ENCODE data around the gene OR51A7.
"Not testable (repeated sequence)": the region's sequence is repeated elsewhere in the genome, so short reads cannot be mapped to it uniquely, and the experiment has no call there.

OR51A7 gene, protein sequence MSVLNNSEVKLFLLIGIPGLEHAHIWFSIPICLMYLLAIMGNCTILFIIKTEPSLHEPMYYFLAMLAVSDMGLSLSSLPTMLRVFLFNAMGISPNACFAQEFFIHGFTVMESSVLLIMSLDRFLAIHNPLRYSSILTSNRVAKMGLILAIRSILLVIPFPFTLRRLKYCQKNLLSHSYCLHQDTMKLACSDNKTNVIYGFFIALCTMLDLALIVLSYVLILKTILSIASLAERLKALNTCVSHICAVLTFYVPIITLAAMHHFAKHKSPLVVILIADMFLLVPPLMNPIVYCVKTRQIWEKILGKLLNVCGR

DNA sequence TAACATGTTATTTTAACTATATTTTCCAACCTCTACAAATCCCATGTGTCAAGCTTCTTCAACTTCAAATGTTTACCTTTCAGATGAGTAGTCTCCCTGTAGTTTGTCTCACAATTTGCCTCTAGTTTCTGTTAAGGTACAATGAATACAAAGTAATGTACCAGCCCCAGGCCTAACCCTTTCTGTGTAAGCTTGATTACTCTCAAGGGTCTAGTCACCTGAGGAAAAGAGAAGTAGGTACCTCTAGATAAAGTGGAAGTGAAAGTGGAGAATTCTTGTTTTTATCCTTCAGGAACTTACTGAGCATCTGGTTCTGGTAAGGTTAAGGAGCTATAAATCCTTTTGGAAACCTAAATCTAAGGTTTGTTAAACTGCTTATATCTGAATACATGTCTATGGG is at the start of gene OR51A7:
OR51A7 (plus strand) TSS at position 300 of the 400 bp plus-strand sequence. CDS start 3,587 bp downstream, outside the sequence.
- DNase-seq (ENCODE audit: low spot score), result no peak

DNA sequence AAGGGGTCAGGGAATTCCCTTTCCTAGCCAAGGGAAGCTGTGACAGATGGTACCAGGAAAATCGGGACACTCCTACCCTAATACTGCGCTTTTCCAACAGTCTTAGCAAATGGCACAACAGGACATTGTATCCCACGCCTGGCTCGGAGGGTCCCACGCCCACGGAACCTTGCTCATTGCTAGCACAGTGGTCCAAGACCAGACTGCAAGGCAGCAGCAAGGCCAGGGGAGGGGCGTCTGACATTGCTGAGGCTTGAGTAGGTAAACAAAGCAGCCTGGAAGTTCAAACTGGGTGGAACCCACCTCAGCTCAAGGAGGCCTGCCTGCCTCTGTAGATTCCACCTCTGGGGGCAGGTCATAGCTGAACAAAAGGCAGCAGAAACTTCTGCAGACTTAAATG is 49.3 kb upstream of the OR51A7 start:
- not testable (repeated sequence) for DNase-seq (ENCODE audit: low spot score)

DNA sequence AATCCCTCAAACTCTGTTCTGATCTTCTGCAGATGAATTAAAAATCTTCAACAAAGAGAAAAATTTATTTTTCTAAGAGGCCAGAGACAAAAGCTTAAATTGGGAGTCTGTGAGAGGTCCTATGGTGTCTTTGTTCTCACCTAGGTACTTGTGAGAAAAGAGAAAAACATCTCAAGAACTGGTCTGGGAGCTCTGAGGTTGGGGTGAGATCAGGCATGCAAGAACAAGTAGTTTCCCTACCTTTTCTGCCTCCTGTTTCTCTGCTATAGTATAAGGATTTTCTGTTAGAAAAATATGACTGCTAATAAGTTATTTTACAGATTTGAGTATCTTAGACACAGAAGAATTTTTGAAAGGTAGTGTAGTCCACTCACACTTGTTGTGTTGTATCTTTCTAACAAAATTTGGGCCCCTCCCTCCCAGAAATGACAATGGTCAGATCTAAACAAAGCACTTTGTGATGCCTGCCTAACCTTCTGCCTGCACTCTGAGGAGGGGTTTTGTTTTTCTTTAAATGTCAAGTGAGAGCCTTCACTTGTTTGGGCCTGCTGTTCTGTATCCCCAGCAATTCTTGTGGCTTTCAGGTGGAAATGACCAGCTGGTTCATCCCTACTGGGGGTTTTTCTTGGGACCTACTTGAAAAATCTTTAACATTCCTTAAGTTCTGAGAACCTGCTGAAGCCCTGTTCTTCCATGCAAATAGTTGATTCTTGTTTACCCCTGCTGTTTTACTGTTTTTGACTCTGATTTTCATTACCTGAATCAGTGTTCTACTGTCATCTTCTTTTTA is 40.9 kb upstream of the OR51A7 start:
- no peak for DNase-seq (ENCODE audit: low spot score)

DNA sequence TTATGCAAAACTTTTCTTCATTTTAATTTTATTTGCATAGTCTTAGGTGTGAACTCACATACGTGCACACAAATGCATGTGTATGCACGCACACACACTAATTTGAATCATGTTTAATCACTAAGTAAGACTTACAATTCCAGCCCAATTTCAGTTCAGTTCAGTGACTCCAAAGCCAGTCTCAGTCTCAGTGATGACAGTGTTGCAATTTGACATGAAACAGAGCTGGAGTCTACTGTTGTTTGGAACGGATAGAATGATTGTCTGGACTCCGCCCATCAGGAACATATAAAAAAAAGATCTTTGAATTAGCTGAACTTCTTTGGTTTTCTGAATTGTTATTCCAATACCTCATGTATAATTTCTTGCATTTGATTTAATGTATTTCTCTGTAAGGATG is 39.7 kb upstream of the OR51A7 start:
- DNase-seq (ENCODE audit: low spot score), result no peak

GRCh38 chr11:4865855-4866254 is 37.7 kb upstream of the OR51A7 start:
- no peak for DNase-seq (ENCODE audit: low spot score)

GRCh38 chr11:4881188-4881587 is 22.4 kb upstream of the OR51A7 start:
- no peak for DNase-seq (ENCODE audit: low spot score)

DNA sequence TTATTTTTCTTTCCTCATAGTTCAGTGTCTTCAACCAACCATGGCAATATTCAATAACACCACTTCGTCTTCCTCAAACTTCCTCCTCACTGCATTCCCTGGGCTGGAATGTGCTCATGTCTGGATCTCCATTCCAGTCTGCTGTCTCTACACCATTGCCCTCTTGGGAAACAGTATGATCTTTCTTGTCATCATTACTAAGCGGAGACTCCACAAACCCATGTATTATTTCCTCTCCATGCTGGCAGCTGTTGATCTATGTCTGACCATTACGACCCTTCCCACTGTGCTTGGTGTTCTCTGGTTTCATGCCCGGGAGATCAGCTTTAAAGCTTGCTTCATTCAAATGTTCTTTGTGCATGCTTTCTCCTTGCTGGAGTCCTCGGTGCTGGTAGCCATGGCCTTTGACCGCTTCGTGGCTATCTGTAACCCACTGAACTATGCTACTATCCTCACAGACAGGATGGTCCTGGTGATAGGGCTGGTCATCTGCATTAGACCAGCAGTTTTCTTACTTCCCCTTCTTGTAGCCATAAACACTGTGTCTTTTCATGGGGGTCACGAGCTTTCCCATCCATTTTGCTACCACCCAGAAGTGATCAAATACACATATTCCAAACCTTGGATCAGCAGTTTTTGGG is 21.6 kb upstream of the OR51A7 start, which contains the start of gene OR51T1:
OR51T1 (plus strand) TSS at position 41 of the 641 bp plus-strand sequence; CDS start at position 41, 0 bp downstream.
- no peak for DNase-seq (ENCODE audit: low spot score)

DNA sequence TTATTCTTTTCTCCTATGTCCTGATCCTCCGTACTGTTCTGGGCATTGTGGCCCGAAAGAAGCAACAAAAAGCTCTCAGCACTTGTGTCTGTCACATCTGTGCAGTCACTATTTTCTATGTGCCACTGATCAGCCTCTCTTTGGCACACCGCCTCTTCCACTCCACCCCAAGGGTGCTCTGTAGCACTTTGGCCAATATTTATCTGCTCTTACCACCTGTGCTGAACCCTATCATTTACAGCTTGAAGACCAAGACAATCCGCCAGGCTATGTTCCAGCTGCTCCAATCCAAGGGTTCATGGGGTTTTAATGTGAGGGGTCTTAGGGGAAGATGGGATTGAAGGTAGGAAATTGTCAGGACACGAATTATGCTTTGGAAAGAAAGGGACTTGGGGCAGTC is 21.0 kb upstream of the OR51A7 start:
- no peak for DNase-seq (ENCODE audit: low spot score)

GRCh38 chr11:4884361-4884760 is 19.2 kb upstream of the OR51A7 start:
- DNase-seq (ENCODE audit: low spot score), result no peak

DNA sequence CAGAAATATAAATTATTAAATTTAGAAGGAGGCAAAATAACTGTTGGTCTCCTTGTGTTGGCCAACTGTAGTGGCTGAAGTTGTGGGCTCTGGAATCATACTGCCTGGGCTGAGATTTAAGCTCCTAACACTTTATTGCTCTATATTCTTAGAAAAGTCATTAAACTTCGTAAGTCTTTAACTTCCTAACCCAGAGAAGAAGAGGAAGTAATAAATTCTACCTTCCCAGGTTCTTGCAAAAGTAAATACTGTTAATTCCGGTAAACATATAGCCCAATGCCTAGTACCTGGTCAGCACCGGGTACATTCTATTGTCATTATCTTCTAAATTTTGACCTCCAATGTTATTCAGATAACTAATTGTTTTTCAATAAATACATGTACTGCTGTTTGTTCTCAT is 17.4 kb upstream of the OR51A7 start:
- no peak for DNase-seq (ENCODE audit: low spot score)

DNA sequence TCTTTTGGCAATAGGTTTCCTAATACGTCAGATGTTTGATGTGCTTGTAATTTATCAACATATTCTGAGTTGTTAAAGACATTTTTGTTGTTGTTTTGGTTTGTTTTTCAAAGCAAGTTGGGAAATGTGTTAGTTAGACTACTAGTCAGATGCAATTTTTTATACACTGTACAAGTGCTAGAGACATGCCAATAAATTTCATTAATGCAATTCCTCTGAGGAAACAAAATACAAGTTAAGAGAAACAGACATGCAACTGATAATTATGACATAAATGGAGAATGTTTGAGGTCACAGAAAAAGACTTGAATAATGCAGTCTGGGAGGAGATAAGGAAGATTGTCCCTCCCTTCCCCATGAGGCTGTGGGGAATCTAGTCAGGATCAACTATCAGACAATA is 16.0 kb upstream of the OR51A7 start:
- DNase-seq (ENCODE audit: low spot score), result no peak

DNA sequence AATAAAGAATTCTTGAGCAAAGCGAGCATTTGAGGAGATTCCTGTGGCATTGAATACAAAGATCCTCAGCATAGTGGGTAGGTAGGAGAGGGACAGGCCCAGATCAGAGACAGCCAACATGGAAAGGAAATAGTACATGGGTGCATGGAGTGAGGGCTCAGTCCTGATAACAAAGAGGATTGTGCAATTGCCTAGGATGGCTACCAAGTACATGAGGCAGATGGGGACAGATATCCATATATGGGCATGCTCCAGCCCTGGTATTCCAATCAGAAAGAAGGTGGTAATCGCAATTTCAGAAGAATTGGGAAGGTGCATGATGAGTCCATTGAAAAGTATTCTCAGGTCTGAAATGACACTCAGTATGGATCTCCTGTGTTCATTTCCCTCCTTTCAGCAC is 13.3 kb upstream of the OR51A7 start:
- DNase-seq (ENCODE audit: low spot score), result no peak

GRCh38 chr11:4891996-4892640 is 11.5 kb upstream of the OR51A7 start:
- no peak for DNase-seq (ENCODE audit: low spot score)

- DNase-seq (ENCODE audit: low spot score), result no peak
These were observed 13.0 kb downstream of the OR51A7 start for GRCh38 chr11:4916581-4916980.

GRCh38 chr11:4919250-4919649 is 15.7 kb downstream of the OR51A7 start, which contains the start of gene OR51G2:
OR51G2 (minus strand) TSS chr11:4919350; CDS start chr11:4915663, 3,687 bp downstream.
- no peak for DNase-seq (ENCODE audit: low spot score)

DNA sequence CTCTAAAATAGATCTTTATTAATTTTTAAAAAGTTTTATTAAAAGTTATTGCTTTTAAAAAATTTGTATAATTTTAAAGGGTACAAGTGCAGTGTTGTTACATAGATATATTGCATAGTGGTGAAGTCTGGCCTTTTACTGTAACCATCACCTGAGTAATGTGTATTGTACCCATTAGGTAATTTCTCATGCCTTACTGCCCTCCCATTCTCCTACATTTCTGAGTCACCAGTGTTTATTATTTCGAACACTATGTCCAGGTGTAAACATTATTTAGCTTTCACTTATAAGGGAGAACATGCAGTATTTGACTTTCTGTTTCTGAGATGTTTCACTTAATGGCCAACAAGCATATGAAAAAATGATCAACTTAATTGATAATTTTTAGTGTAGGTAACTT is 18.2 kb downstream of the OR51A7 start:
- DNase-seq (ENCODE audit: low spot score), result no peak

DNA sequence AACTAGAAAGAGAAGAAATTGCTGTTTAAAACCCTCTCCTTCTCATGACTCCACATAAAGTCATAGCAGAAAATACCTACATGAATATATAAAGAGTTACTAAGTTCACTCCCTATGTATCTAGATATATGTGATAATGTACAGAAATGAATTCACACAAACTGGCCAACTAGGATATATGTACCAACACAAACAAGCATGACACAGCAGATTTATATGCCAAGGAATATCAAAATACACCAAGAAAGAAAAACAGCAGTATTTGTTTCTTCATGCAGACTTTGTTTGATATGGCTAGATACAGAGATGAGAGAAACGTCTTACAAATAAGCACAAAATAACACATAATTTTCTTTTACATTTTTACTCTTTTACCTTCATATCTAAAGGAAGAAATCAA is 18.7 kb downstream of the OR51A7 start:
- no peak for DNase-seq (ENCODE audit: low spot score)

GRCh38 chr11:4924239-4924638 is 20.7 kb downstream of the OR51A7 start, which contains the start of gene OR51G1:
OR51G1 (minus strand) TSS chr11:4924339; CDS start chr11:4924339, 0 bp downstream.
- no peak for DNase-seq (ENCODE audit: low spot score)

- no peak for DNase-seq (ENCODE audit: low spot score)
These were observed 23.0 kb downstream of the OR51A7 start for GRCh38 chr11:4926608-4927007.

DNA sequence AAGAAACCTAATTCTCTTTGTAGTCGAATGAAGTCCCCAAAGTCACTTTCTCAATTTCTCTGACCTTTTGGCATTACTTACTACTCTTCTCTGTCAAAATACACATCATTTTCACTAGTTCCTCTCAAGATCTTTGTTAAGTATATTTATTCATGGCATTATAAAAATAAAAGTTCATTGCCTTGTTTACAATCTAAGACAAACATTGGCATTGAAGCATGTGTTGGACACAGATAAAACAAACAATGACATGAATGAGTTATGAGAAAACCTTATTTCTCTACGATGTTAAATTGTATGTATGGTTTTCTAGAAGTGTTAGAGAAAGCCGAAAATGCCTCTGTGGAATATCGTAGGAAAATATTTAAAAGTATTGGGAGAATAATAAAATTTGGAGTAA is 29.2 kb downstream of the OR51A7 start:
- DNase-seq (ENCODE audit: low spot score), result no peak

DNA sequence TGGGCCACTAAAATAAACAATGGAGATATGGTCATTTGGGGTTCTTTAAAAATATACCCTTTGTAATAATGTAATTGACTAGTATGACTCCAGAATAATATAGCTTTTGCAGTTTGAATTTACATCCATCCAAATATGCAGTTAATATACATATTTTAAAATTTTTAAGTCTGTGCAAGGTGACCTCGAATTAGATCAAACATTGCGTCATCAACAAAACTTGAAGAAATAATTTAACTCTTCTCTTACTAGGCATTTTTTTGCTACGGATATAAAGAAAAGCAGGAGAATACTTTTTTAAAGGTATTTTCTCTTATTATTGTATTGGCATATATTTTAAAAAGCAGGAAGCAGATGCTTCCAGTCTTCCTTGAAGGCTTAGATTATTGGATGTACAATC is 33.2 kb downstream of the OR51A7 start:
- DNase-seq (ENCODE audit: low spot score), result no peak

DNA sequence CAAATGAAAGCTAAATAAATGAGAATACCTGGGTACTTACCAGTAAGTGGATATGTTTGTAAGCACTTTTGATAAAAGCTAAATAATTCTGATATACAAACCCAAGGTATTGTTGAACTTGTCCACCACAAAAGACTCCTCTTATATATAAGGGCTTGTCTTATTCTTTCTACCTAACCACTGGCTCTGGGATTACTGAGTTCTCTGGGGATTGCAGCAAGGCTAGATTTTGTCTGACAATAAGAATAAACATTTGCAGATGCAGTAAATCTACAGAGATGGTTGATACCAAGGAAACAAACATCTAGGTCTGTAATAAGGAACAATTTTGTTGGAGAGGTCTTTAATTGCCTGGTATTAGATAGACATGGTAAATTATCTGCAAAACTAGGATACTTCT is 43.9 kb downstream of the OR51A7 start, which contains the start of gene OR51A4:
OR51A4 (minus strand) TSS at position 101 of the 400 bp plus-strand sequence. CDS start 505 bp downstream, outside the sequence.
- DNase-seq (ENCODE audit: low spot score), result no peak
